AG04450 (cell line): ENCODE results near the gene JMJD8. TPM values are rescaled to one million over a fixed set of nuclear protein-coding genes. Genes with fewer than 3 reads are reported as not detected.
A peak's percentile ranks its signal among the peaks of the same experiment; 100 is the strongest.

ENCODE experiments used
- CTCF ChIA-PET: fragments of 300-600, 350-600 bp; formaldehyde crosslinking; extraction: SDS; loops from one replicate; lab custom pipeline; 2022; ENCODE audit warnings: antibody characterized with exemption, inconsistent platforms; lab: Charles Lee
- POLR2A ChIA-PET: fragments of 350-600 bp; formaldehyde crosslinking; extraction: SDS; loops from one replicate; lab custom pipeline; 2021; ENCODE audit warnings: antibody characterized with exemption, inconsistent platforms; lab: Yijun Ruan, JAX
- DNase-seq: peaks from one replicate; pipeline ENCODE4 v3.0.0-alpha.2; 2011; ENCODE audit warnings: low read depth, low spot score
- H3K27ac ChIP-seq: one replicate; pipeline ENCODE4 v1.5.1; 2012; ENCODE audit warnings: low read depth, low read length, control low read depth
- H3K27me3 ChIP-seq: one replicate; pipeline ENCODE4 v1.6.0; 2012; ENCODE audit warnings: low read length; ENCODE audit not compliant: control insufficient read depth, insufficient read depth
- H3K4me3 ChIP-seq: 2 replicates; pipeline ENCODE4 v1.5.1; 2011; ENCODE audit warnings: mild to moderate bottlenecking, low read depth, low read length, control low read depth
- H3K9me3 ChIP-seq: 2 replicates; pipeline ENCODE4 v1.5.1; 2012; ENCODE audit warnings: low read length; ENCODE audit not compliant: control insufficient read depth, insufficient read depth
- polyA plus RNA-seq: library from polyadenylated mRNA; depleted of rRNA; stranded (reverse); fragments of >200 nt; gene quantifications from 2 replicates; pipeline ENCODE4 v1.2.3, GENCODE V29; 2011
- TF ChIP-seq, protein P1 (sequence below): IDR thresholded peaks from 2 replicates; pipeline ENCODE4 v1.5.1; 2011; ENCODE audit warnings: low read depth, low read length, control low read depth, inconsistent platforms

The JMJD8 gene
- polyA plus RNA-seq, 1 experiment, result 33.1 TPM

DNA sequence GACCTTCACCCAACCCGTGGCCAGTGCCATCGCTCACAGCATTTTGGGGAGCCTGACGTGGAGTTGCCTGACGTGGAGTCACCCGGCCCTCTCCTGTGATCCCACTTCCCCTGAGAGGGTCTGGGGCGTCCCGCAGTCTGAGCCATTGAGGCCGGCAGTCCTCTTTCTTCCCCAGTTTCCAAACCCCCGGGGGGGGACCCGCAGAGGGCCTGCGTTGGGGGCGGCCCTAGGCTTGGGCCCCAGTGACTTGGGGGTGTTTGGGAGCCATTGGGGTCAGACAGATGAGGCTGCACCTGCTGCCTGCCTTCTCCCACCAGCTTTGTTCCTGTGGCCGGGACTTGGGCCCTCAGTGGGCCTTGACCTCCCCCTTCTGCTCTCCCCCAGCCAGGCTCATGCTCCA lies 14.5 kb downstream of the JMJD8 start:
- Histone ChIP-seq H3K27me3 (no peaks in the 10 kb centered on the region), H3K4me3 (peak overlapping the region; percentile 81; the same call in 1 of the 2 replicates), H3K9me3 (no peaks in the 10 kb centered on the region; the same call in 1 of the 2 replicates), H3K27ac (no peak overlapping the region)
- no peak for DNase-seq
- TF ChIP-seq, protein P1, sequence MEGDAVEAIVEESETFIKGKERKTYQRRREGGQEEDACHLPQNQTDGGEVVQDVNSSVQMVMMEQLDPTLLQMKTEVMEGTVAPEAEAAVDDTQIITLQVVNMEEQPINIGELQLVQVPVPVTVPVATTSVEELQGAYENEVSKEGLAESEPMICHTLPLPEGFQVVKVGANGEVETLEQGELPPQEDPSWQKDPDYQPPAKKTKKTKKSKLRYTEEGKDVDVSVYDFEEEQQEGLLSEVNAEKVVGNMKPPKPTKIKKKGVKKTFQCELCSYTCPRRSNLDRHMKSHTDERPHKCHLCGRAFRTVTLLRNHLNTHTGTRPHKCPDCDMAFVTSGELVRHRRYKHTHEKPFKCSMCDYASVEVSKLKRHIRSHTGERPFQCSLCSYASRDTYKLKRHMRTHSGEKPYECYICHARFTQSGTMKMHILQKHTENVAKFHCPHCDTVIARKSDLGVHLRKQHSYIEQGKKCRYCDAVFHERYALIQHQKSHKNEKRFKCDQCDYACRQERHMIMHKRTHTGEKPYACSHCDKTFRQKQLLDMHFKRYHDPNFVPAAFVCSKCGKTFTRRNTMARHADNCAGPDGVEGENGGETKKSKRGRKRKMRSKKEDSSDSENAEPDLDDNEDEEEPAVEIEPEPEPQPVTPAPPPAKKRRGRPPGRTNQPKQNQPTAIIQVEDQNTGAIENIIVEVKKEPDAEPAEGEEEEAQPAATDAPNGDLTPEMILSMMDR, result no peak
- POLR2A ChIA-PET, result no interaction called here
- CTCF ChIA-PET, result no interaction called here

DNA sequence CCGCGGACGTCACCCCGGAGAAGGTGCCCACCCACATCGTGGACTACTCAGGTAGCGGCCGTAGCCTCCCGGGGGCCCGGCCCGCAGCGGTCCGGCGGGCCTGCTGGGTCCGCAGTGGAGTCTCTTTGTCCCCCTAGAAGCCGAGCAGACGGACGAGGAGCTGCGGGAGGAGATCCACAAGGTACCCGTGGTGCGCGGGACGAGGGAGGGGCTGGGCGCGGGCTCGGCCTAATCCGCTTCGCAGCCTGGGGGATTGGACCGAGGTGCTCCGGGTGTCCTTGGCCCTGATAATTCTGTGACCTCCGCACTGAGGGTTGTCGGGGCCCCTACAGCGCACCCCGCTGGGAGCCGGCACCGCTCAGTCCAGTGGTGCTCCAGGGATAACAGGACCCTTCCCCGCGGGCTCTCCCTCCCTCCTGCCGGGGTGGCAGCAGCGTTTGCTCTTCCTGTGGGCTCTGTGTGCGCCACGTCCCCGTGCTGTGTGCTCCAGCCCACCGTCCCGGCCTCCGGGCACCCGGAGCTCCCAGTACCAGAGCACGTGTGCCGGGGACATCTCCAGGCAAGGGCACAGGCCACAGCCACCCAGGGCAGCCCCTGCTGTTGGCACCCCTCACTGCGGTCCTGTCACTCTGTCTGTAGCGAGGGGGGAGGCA lies 15.5 kb downstream of the JMJD8 start:
- H3K27ac ChIP-seq, result no peak overlapping the region
- H3K27me3 ChIP-seq, result no peaks in the 10 kb centered on the region
- ChIA-PET POLR2A (interaction anchor here (0.8 to 1.0 kb wide), 3 partner anchors 10 to 16 kb away, joined by 3 to 4 read pairs (median 4); partner anchors contain the start of genes JMJD8 and STUB1), CTCF (interaction anchor here (0.6 to 1.9 kb wide), 3 partner anchors 13 to 668 kb away, joined by 3 to 5 read pairs (median 4); no protein-coding TSS in a partner anchor)
- no peaks in the 10 kb centered on the region; the same call in 1 of the 2 replicates for H3K9me3 ChIP-seq
- DNase-seq, result no peak
- H3K4me3 ChIP-seq, result peak overlapping the region; percentile 81
- TF ChIP-seq, protein P1, result no peak

DNA sequence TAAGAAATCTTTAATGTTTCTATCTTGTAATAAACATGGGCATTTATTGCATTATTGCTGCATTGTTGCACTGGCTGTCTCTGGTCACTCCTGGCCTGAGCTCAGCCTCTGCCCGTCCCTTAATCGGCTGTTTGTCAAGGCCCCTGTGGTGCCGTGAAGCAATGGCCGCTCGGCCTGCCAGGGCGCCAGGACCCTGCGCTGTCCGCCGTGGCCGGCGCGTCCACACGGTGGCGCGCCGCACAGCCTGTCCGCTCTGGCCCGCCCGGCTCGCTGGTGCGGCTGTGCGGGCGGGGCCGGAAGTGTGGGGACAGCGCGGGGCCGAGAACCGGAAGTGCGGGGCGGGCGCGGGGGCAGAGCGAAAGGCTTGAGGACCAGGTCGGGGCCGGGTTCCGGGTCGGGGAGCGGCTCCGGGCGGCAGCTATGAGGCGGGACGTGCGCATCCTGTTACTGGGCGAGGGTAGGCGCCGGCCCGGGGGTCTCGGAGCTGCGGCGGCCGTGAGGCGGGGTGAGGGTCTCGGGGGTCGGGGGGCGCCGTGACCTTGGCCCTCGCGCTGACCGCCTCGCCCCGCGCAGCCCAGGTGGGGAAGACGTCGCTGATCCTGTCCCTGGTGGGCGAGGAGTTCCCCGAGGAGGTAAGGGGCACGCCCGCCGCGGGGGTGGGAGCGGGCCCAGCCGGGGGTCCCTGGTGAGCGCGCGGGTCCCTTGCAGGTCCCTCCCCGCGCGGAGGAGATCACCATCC lies 16.2 kb downstream of the JMJD8 start, which contains the start of gene RHOT2:
RHOT2 (plus strand) TSS at position 353 of the 739 bp plus-strand sequence; CDS start at position 421, 68 bp downstream.
- TF ChIP-seq, protein P1, result peak; percentile 63
- Histone ChIP-seq H3K27ac (no peak within 1 kb of the TSS), H3K27me3 (no peaks in the 10 kb centered on the region), H3K9me3 (no peaks in the 10 kb centered on the region; the same call in 1 of the 2 replicates), H3K4me3 (peak within 1 kb of the TSS; percentile 81)
- ChIA-PET POLR2A (interaction anchor here (0.6 to 1.5 kb wide), 4 partner anchors 8 to 89 kb away, joined by 3 to 4 read pairs (median 4); partner anchors contain the start of gene STUB1), CTCF (interaction anchor here (0.6 to 1.9 kb wide), 6 partner anchors 8 to 101 kb away, joined by 3 to 5 read pairs (median 4); partner anchors contain the start of gene RHBDL1)
- peak; percentile 55 for DNase-seq

DNA sequence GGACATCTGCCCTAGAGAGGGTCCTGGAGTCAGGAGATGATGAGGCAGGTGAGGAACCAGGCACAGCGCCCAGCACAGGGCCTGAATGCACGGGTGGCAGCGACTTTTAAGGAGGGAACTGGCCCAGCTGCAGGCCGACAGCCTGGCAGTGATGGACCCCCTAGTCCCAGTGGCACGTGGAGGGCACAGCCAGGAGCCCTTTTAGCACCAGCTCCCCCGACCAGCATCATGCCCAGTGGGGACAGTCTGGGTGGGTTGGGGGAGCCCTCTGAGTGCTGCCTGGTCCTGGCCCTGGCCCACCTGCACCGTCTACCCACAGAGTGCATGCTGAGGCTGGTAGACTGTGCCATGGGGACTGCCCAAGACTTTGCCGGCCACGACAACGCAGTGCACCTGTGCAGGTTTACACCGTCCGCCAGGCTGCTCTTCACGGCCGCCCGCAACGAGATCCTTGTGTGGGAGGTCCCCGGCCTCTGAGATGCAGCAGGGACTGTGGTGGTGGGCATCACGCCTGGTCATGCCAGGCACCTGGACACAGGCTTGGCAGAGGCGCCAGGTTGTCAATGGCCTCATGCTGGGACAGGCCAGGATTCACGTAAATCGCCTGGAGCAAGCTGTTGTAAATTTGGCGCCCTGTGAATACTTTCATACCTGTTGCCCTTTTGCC lies 16.9 kb downstream of the JMJD8 start:
- no peak for DNase-seq
- ChIA-PET CTCF (interaction anchor here (0.6 to 1.9 kb wide), 5 partner anchors 9 to 100 kb away, joined by 4 to 5 read pairs (median 4); partner anchors contain the start of gene RHBDL1), POLR2A (interaction anchor here (0.6 to 1.5 kb wide), 3 partner anchors 9 to 89 kb away, joined by 3 to 4 read pairs (median 4); partner anchors contain the start of gene STUB1)
- Histone ChIP-seq H3K9me3 (no peaks in the 10 kb centered on the region; the same call in 1 of the 2 replicates), H3K27ac (no peak overlapping the region), H3K27me3 (no peaks in the 10 kb centered on the region), H3K4me3 (no peak overlapping the region)
- TF ChIP-seq, protein P1, result no peak
